ENCODE results near the gene ARL17B.
"Not testable (repeated sequence)": the region's sequence is repeated elsewhere in the genome, so short reads cannot be mapped to it uniquely, and the experiment has no call there.

The ARL17B gene

DNA sequence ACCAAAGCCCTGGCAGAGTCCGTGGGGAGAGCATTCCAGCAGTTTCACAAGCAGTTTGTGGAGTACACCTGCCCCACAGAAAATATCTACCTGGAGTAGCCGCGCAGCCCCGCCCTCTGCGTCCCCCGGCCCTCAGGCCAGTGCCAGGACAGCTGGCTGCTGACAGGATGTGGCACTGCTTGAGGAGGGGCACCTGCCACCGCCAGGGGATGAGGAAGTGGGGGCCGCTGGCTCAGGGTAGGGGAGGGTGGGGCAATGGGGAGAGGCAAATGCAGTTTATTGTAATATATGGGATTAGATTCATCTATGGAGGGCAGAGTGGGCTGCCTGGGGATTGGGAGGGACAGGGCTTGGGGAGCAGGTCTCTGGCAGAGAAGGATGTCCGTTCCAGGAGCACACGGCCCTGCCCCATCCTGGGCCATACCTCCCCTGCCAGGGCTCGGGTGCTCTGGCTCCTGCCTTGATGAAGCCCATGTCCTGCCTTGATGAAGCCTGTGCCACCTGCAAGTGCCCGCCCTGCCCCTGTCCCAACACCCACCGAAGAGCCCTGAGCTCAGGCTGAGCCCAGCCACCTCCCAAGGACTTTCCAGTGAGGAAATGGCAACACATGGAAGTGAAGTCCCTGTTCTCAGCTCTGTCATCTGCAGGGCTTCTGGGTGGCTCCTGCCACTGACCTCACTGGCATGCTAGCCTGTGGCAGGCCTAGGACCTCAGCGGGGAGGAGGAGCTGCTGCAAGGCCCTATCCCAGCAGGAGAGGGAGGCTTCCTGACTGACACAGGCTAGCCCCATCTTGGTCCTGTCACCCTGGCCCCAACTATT is 116.4 kb downstream of the ARL17B start:
- not testable (repeated sequence) for DNase-seq

DNA sequence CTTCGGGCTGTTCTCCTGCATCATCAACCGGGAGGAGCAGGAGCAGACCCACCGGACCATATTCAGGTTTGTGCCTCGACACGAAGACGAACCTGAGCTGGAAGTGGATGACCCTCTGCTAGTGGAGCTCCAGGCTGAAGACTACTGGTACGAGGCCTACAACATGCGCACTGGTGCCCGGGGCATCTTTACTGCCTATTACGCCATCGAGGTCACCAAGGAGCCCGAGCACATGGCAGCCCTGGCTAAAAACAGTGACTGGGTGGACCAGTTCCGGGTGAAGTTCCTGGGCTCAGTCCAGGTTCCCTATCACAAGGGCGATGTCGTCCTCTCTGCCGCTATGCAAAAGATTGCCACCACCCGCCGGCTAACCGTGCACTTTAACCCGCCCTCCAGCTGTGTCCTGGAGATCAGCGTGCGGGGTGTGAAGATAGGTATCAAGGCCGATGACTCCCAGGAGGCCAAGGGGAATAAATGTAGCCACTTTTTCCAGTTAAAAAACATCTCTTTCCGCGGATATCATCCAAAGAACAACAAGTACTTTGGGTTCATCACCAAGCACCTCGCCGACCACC is 117.1 kb downstream of the ARL17B start:
- DNase-seq, result not testable (repeated sequence)

DNA sequence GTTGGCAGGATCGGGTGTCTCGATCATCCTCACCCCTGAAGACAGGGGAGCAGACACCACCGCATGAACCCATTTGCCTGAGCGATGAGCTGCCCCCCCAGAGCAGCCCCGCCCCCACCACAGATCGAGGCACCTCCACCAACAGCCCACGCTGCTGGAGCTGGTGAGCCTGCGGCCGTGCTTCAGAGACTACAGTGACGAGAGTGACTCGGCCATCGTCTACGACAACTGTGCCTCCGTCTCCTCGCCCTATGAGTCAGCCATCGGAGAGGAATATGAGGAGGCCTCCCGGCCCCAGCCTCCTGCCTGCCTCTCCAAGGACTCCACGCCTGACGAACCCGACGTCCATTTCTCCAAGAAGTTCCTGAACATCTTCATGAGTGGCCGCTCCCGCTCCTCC is 117.6 kb downstream of the ARL17B start:
- not testable (repeated sequence) for DNase-seq

GRCh38 chr17:46243505-46243904 is 118.1 kb downstream of the ARL17B start:
- DNase-seq, result not testable (repeated sequence)

- not testable (repeated sequence) for DNase-seq
These were observed 130.2 kb downstream of the ARL17B start for GRCh38 chr17:46231359-46231758.

GRCh38 chr17:46225274-46225794 is 136.2 kb downstream of the ARL17B start:
- DNase-seq, result peak; percentile 96

GRCh38 chr17:46224864-46225263 is 136.7 kb downstream of the ARL17B start:
- not testable (repeated sequence) for DNase-seq

Measured in stimulated activated CD4-positive, alpha-beta T cell treated with anti-CD3 and anti-CD28 coated beads, Interleukin-4, amount 100 ng/mL, for 24 hours (primary cell).